RWPE1 (cell line): ENCODE measurements around the gene TRPM5.

Experiments
- CTCF ChIA-PET: fragments of 350-600 bp; sonication (Branson Sonifier 250); formaldehyde crosslinking; extraction: SDS; loops from one replicate; lab custom pipeline; 2021; lab: Yijun Ruan, JAX
- POLR2A ChIA-PET: fragments of 400-600 bp; formaldehyde crosslinking; extraction: SDS; loops from one replicate; lab custom pipeline; 2020; ENCODE audit warnings: antibody characterized with exemption; ENCODE audit not compliant: low non-redundant PET; lab: Yijun Ruan, JAX
- DNase-seq: peaks from one replicate; pipeline ENCODE4 v3.0.0; 2012; ENCODE audit warnings: low spot score
- H3K27ac ChIP-seq: fragments of 450-650 bp; 2 replicates; pipeline ENCODE4 v1.5.1; 2017
- TF ChIP-seq, protein P1 (sequence below): fragments of 450-650 bp; conservative IDR thresholded peaks from 2 replicates; pipeline ENCODE4 v1.5.1; 2017; ENCODE audit warnings: low read depth, mild to moderate bottlenecking

TRPM5 gene

GRCh38 chr11:2471048-2471803 is 26.9 kb upstream of the TRPM5 start:
- TF ChIP-seq, protein P1, sequence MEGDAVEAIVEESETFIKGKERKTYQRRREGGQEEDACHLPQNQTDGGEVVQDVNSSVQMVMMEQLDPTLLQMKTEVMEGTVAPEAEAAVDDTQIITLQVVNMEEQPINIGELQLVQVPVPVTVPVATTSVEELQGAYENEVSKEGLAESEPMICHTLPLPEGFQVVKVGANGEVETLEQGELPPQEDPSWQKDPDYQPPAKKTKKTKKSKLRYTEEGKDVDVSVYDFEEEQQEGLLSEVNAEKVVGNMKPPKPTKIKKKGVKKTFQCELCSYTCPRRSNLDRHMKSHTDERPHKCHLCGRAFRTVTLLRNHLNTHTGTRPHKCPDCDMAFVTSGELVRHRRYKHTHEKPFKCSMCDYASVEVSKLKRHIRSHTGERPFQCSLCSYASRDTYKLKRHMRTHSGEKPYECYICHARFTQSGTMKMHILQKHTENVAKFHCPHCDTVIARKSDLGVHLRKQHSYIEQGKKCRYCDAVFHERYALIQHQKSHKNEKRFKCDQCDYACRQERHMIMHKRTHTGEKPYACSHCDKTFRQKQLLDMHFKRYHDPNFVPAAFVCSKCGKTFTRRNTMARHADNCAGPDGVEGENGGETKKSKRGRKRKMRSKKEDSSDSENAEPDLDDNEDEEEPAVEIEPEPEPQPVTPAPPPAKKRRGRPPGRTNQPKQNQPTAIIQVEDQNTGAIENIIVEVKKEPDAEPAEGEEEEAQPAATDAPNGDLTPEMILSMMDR, result no peak
- no peak for DNase-seq
- ChIA-PET CTCF (no interaction called here), POLR2A (no interaction called here)
- no peak overlapping the region for H3K27ac ChIP-seq

- TF ChIP-seq, protein P1, result no peak
- CTCF ChIA-PET, result no interaction called here
- POLR2A ChIA-PET, result no interaction called here
- no peak for DNase-seq
- H3K27ac ChIP-seq, result no peak overlapping the region
Measured at GRCh38 chr11:2470495-2470894, 26.2 kb upstream of the TRPM5 start.

GRCh38 chr11:2468363-2469235 is 24.3 kb upstream of the TRPM5 start:
- no peak overlapping the region for H3K27ac ChIP-seq
- DNase-seq, result no peak
- TF ChIP-seq, protein P1, result no peak
- CTCF ChIA-PET, result interaction anchor here (0.7 kb wide), 1 partner anchor 65 kb away, joined by 3 read pairs; no protein-coding TSS in a partner anchor
- POLR2A ChIA-PET, result no interaction called here

DNA sequence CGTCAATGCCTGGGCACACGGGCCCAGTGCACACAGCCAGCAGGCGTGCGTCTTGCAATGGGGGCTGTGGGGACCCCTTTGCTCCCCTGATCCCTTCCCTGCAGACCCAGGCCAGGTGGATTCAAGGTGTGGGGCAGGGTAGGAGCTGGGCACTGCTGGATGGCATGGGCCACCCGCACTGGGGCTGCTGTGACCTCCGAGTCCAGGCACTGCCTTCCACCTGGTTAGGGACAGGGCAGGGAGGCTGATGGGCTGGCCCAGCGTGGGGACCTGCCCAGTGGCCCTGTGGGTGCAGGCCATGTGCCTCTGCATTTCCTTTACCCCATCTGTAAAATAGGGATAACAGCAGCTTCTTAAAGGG is 23.4 kb upstream of the TRPM5 start:
- DNase-seq, result no peak
- TF ChIP-seq, protein P1, result no peak
- CTCF ChIA-PET, result no interaction called here

GRCh38 chr11:2466869-2467694 is 22.8 kb upstream of the TRPM5 start:
- CTCF ChIA-PET, result no interaction called here
- H3K27ac ChIP-seq, result no peak overlapping the region
- POLR2A ChIA-PET, result no interaction called here
- no peak for DNase-seq
- TF ChIP-seq, protein P1, result no peak

More for the DNA sequence above, 23.4 kb upstream of the TRPM5 start:
- POLR2A ChIA-PET, result no interaction called here
- no peak overlapping the region for H3K27ac ChIP-seq
